Measurements from ENCODE around the gene VGLL4. TPM values are rescaled to one million over a fixed set of nuclear protein-coding genes. Genes with fewer than 3 reads are reported as not detected.
A peak's percentile ranks its signal among the peaks of the same experiment; 100 is the strongest.

VGLL4 gene
- total RNA-seq, 1 experiment from 2014 or later = 46.1 TPM

- H3K9me3 Mint-ChIP-seq (ENCODE audit: unreplicated experiment) = no peaks in the 10 kb centered on the region
- H3K27me3 ChIP-seq (replicated peaks; ENCODE audit: control insufficient read depth, insufficient read depth, low read length) = no peaks in the 10 kb centered on the region
- DNase-seq = no peak
- BruUV-seq (replicated peaks) = no TSS peak
- no peak overlapping the region for H3K27ac Mint-ChIP-seq (ENCODE audit: unreplicated experiment)
- intact Hi-C loops (cut with micrococcal nuclease; ENCODE audit: unreplicated experiment) = no loop called here
- H3K27me3 Mint-ChIP-seq (ENCODE audit: insufficient read depth, unreplicated experiment) = no peaks in the 10 kb centered on the region
- H3K36me3 Mint-ChIP-seq (ENCODE audit: insufficient read depth, unreplicated experiment) = peaks cover 9% of the 10 kb centered on the region
- no peak overlapping the region for H3K4me3 ChIP-seq (ENCODE audit: low read depth, low read length)
- TF ChIP-seq, protein P1, sequence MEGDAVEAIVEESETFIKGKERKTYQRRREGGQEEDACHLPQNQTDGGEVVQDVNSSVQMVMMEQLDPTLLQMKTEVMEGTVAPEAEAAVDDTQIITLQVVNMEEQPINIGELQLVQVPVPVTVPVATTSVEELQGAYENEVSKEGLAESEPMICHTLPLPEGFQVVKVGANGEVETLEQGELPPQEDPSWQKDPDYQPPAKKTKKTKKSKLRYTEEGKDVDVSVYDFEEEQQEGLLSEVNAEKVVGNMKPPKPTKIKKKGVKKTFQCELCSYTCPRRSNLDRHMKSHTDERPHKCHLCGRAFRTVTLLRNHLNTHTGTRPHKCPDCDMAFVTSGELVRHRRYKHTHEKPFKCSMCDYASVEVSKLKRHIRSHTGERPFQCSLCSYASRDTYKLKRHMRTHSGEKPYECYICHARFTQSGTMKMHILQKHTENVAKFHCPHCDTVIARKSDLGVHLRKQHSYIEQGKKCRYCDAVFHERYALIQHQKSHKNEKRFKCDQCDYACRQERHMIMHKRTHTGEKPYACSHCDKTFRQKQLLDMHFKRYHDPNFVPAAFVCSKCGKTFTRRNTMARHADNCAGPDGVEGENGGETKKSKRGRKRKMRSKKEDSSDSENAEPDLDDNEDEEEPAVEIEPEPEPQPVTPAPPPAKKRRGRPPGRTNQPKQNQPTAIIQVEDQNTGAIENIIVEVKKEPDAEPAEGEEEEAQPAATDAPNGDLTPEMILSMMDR (IDR thresholded peaks at IDR 0.05; ENCODE audit: insufficient read depth in 1 of 2, low read depth in 1 of 2, low read length in 1 of 2, severe bottlenecking in 1 of 2, unreplicated experiment in 1 of 2) = no peak
- H3K36me3 ChIP-seq (ENCODE audit: control insufficient read depth, insufficient read depth, low read length) = no peaks in the 10 kb centered on the region
- ChIA-PET POLR2A (no interaction called here), CTCF (no interaction called here)
- peaks cover 31% of the 10 kb centered on the region for H3K4me1 Mint-ChIP-seq (ENCODE audit: low read depth, unreplicated experiment)
- no peak overlapping the region for H3K4me3 Mint-ChIP-seq (ENCODE audit: unreplicated experiment)
- H3K4me1 ChIP-seq = peaks cover 20% of the 10 kb centered on the region
- H3K9me3 ChIP-seq = no peaks in the 10 kb centered on the region
Measured at GRCh38 chr3:11610700-11611275, 32.9 kb downstream of the VGLL4 start.

DNA sequence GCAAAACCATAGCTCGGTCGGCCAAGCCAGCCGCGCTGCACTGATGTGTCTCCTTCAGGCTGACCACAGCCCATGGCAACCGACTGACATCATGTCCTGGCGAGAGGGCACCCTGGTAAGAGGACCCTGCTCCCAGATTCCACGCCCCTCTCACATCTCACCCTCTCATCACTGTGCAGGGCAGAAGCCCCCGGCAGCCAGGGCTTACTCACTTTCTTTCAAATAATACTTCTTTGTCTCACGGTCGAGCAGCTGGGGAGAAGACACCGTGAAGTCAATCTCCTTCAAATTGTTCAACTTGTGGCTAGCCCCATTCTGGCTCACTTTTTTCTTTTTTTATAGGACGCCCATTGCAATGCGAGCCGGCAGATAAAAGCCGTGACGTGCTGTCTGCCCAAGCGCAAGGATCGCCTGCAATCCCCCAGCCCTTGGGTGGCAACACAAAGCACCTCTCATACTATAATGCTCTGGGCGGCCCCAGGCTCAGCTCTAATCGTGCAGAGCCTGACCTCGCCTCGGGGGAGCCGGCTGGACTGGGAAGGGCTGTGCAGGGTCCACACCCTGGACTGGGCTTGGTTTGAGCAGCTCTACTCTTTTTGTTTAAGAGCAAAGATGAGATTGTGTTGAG is 33.6 kb downstream of the VGLL4 start:
- intact Hi-C loops (cut with micrococcal nuclease; ENCODE audit: unreplicated experiment) = no loop called here
- POLR2A ChIA-PET = no interaction called here
- Mint-ChIP-seq H3K9me3 (ENCODE audit: unreplicated experiment) (no peaks in the 10 kb centered on the region), H3K27me3 (ENCODE audit: insufficient read depth, unreplicated experiment) (no peaks in the 10 kb centered on the region), H3K4me1 (ENCODE audit: low read depth, unreplicated experiment) (peaks cover 37% of the 10 kb centered on the region), H3K4me3 (ENCODE audit: unreplicated experiment) (no peak overlapping the region), H3K36me3 (ENCODE audit: insufficient read depth, unreplicated experiment) (peaks cover 9% of the 10 kb centered on the region), H3K27ac (ENCODE audit: unreplicated experiment) (peak overlapping the region; percentile 21)
- Histone ChIP-seq H3K4me3 (ENCODE audit: low read depth, low read length) (no peak overlapping the region), H3K36me3 (ENCODE audit: control insufficient read depth, insufficient read depth, low read length) (no peaks in the 10 kb centered on the region), H3K4me1 (peaks cover 20% of the 10 kb centered on the region), H3K9me3 (no peaks in the 10 kb centered on the region), H3K27me3 (replicated peaks; ENCODE audit: control insufficient read depth, insufficient read depth, low read length) (no peaks in the 10 kb centered on the region)
- TF ChIP-seq, protein P1 (IDR thresholded peaks at IDR 0.05; ENCODE audit: insufficient read depth in 1 of 2, low read depth in 1 of 2, low read length in 1 of 2, severe bottlenecking in 1 of 2, unreplicated experiment in 1 of 2) = no peak
- CTCF ChIA-PET = no interaction called here
- no TSS peak for BruUV-seq (replicated peaks)
- DNase-seq = peak; percentile 27 to 46

- H3K9me3 Mint-ChIP-seq (ENCODE audit: unreplicated experiment) = no peaks in the 10 kb centered on the region
Measured at GRCh38 chr3:11609481-11609880, 34.2 kb downstream of the VGLL4 start.

More at GRCh38 chr3:11609481-11609880, 34.2 kb downstream of the VGLL4 start:
- Histone ChIP-seq H3K9me3 (no peaks in the 10 kb centered on the region), H3K36me3 (ENCODE audit: control insufficient read depth, insufficient read depth, low read length) (no peaks in the 10 kb centered on the region), H3K4me3 (ENCODE audit: low read depth, low read length) (no peak overlapping the region), H3K27me3 (replicated peaks; ENCODE audit: control insufficient read depth, insufficient read depth, low read length) (no peaks in the 10 kb centered on the region), H3K4me1 (peaks cover 20% of the 10 kb centered on the region)
- intact Hi-C loops (cut with micrococcal nuclease; ENCODE audit: unreplicated experiment) = no loop called here
- Mint-ChIP-seq H3K36me3 (ENCODE audit: insufficient read depth, unreplicated experiment) (peaks cover 9% of the 10 kb centered on the region), H3K27ac (ENCODE audit: unreplicated experiment) (peak overlapping the region; percentile 21), H3K4me3 (ENCODE audit: unreplicated experiment) (no peak overlapping the region), H3K27me3 (ENCODE audit: insufficient read depth, unreplicated experiment) (no peaks in the 10 kb centered on the region), H3K4me1 (ENCODE audit: low read depth, unreplicated experiment) (peaks cover 38% of the 10 kb centered on the region)
- TF ChIP-seq, protein P1 (IDR thresholded peaks at IDR 0.05; ENCODE audit: insufficient read depth in 1 of 2, low read depth in 1 of 2, low read length in 1 of 2, severe bottlenecking in 1 of 2, unreplicated experiment in 1 of 2) = no peak
- ChIA-PET POLR2A (interaction anchor here (0.6 kb wide), 1 partner anchor 34 kb away, joined by 4 read pairs; the partner anchor contains the start of gene VGLL4), CTCF (no interaction called here)
- DNase-seq = no peak
- no TSS peak for BruUV-seq (replicated peaks)

Data from Caco-2 (cell line).